GM19438 (cell line): Measurements from ENCODE around the gene TMEM185A.
"Not testable (repeated sequence)": the region's sequence is repeated elsewhere in the genome, so short reads cannot be mapped to it uniquely, and the experiment has no call there.

Experiments
- ATAC-seq: cut with Tn5 transposase; IDR thresholded peaks from one replicate; pipeline ENCODE4 v1.9.1; 2021; ENCODE audit warnings: low read depth; ENCODE audit not compliant: unreplicated experiment

The TMEM185A gene

GRCh38 chrX:149631234-149632165 lies at the start of gene TMEM185A:
TMEM185A (minus strand) TSS chrX:149631792; CDS start chrX:149631580, 212 bp downstream.
- ATAC-seq = peak; percentile 91

- ATAC-seq = no peak
These were observed 49.6 kb upstream of the TMEM185A start for GRCh38 chrX:149681182-149681581.

GRCh38 chrX:149679164-149679678 lies 47.6 kb upstream of the TMEM185A start:
- ATAC-seq = not testable (repeated sequence)

- not testable (repeated sequence) for ATAC-seq
These were observed 44.0 kb upstream of the TMEM185A start for GRCh38 chrX:149675554-149675953.

GRCh38 chrX:149675088-149675487 lies 43.5 kb upstream of the TMEM185A start:
- ATAC-seq = not testable (repeated sequence)

- ATAC-seq = not testable (repeated sequence)
These were observed 29.0 kb upstream of the TMEM185A start for GRCh38 chrX:149660613-149661012.

GRCh38 chrX:149656260-149656884 lies 24.8 kb upstream of the TMEM185A start:
- ATAC-seq = not testable (repeated sequence)

- no peak for ATAC-seq
These were observed 20.8 kb upstream of the TMEM185A start for GRCh38 chrX:149652232-149652981.

- ATAC-seq = peak; percentile 77
These were observed 18.6 kb upstream of the TMEM185A start for GRCh38 chrX:149650162-149650561.

GRCh38 chrX:149648932-149649331 lies 17.3 kb upstream of the TMEM185A start:
- ATAC-seq = no peak

GRCh38 chrX:149647505-149647904 lies 15.9 kb upstream of the TMEM185A start:
- no peak for ATAC-seq

- no peak for ATAC-seq
These were observed 11.9 kb upstream of the TMEM185A start for GRCh38 chrX:149643496-149643895.

GRCh38 chrX:149641835-149642234 lies 10.2 kb upstream of the TMEM185A start:
- no peak for ATAC-seq

GRCh38 chrX:149641432-149641831 lies 9.8 kb upstream of the TMEM185A start:
- ATAC-seq = no peak

GRCh38 chrX:149639568-149639967 lies 8.0 kb upstream of the TMEM185A start:
- ATAC-seq = no peak

GRCh38 chrX:149638860-149639259 lies 7.3 kb upstream of the TMEM185A start:
- no peak for ATAC-seq

- ATAC-seq = no peak
These were observed 1.9 kb upstream of the TMEM185A start for GRCh38 chrX:149633511-149633910.

- ATAC-seq = no peak
These were observed 835 bp downstream of the TMEM185A start for GRCh38 chrX:149630681-149631233.

- no peak for ATAC-seq
These were observed 1.7 kb downstream of the TMEM185A start for GRCh38 chrX:149629730-149630387.

GRCh38 chrX:149628768-149629167 lies 2.8 kb downstream of the TMEM185A start:
- ATAC-seq = no peak
